Measurements from ENCODE around the gene UBAC2.

The UBAC2 gene

DNA sequence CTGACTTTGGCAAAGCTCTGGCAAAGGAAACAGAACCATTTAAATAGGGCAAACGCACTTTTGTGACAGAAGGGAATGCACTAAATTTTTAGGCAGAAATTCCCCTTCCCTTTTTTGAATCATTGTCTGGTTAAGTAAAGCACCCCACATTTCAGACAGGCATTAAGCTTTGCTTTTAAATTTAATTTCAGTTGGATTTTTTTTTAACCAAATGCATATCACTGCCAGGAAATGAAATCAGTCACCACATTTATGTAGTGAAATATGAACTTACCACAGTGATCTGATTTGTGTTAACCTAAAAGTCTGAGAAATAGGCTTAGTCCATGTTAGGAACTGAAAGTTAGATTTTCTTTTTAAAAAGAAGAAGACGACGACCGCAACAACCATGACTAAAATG, 95.7 kb downstream of the UBAC2 start:
- no peak for DNase-seq (ENCODE audit: low spot score)

GRCh38 chr13:99297331-99297730, 96.7 kb downstream of the UBAC2 start:
- no peak for DNase-seq (ENCODE audit: low spot score)

DNA sequence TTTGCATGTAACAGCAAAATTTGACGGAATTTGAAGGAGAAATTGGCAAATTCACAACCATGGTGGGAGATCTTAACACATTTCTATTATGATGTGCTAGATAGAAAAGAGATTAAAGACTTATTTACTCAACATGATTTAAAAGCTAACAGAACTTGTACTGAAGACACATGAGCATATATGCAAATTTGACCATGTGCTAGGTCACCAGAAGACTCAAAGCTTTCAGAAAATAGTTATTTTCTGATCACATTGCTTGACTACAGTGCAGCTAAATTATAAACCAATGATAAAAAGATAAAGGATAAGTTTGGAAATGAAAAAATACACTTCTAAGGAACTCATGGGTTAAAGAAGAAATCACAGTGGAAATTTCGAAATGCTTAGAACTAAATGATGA, 97.4 kb downstream of the UBAC2 start:
- DNase-seq (ENCODE audit: low spot score), result no peak

DNA sequence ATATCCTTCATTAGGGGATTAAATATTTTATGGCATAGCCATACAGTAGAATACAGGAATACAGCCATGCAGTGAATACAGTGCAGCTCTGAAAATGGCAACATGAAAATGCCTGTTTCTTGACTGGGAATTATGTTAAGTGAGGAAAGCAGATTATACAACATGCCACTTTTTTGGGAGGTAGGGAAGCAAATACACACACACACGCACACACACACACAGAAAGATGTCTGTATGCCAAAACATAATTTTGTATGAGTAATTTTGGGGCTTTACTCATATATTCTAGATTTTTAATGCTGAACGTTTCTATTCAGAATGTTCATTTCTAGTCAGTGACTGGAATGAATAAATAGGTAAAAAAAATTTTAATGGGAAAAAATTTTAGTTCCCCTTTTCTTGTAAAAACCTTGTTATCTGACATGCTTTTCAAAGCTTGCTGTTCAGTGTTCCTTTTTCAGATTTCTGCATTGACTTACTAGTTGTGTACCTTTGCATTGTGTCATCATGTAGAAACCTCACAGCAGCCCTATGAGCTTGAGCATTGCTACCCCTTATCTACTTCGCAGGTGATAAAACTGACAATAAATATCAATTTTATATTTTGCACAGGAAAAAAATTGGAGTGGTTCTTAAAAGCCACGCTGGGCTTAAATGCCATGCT, 98.7 kb downstream of the UBAC2 start:
- DNase-seq (ENCODE audit: low spot score), result no peak

DNA sequence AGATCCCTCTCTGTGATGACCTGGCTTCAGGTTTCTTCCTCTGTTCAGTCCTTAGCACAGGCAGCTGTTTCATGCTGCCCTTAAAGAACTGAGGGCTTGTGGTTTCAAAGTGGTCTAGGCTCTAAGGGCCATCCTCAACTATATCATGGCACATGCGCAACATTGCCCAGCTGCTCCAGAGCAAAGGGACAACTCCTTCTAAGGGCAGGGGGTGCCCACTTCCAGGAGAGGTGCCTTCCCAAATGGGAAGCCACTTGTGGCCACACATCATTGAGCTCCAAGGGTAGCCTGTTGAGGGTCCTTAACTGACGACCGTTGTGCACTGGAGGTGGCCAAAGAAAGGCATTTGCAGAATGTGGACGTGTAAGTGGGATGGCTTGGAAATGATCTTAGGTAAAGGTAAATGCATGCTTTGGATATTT, 99.3 kb downstream of the UBAC2 start:
- DNase-seq (ENCODE audit: low spot score), result no peak

DNA sequence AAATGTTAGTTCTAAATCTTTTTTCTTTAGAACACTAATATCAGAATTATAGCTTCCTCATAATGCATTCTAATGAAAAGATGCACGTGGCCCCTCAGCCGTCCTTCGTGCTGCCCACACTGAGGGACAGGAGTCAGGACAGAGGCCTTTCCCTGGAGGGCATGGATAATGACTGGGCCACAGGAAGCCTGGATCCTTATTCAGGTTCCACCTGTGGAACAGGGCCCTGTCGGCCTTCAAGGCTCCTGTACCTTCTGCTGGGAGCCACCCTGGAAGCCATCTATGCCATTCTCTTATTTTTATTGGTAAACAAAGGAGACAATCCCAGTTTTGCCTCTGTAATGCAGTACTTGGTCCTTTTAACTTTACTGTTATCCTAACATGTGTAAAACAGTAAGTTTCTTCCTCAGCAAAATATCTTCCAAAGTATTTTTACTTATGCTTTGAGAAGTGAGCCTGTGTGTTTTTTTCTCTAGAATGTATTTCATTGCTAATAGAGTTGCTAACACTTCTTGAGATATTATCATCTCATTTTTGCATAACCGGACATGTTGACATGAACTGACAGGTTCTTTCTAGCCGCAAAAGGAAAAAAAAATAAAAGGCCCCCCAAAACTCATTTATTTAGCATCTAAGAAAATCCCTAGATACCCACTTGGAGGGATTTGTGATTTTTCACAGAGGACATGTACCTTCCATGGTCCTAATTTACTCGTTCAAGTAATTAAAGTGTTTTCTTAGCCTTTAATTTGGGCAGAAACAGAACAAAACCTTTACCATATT, 100.6 kb downstream of the UBAC2 start:
- DNase-seq (ENCODE audit: low spot score), result no peak

DNA sequence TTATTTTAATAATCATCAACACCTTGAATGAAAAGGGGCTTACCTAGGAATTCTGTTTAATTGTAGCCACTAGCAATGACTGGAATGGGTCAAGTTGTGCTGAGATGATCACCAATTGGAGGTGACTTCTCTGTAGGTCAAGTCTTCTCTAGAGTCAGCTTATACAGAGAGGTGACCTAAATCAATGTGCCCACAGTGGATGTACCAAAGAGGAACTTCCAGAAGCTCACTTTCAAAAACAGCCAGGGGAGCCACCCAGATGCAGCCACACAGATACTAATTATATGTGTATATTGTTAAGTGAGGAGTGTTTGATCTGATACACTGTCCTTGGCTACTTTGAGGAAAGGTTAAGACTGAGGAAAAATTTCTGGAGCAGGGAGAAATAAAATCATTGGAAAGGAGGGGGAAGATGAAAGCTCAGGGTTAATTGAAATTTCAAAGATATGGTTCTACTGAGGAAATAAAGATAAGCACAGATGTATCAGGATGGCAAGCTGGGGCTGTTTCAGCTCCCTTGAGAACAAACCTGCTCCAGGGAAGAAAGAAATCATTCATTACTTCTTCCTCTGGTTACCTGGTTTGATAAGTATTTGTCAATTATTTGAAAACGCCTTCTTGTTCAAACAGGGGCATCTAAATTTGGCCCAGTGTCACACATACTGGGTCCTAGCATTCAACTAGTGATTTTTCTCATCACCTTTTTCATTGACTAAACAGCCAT, 101.4 kb downstream of the UBAC2 start:
- DNase-seq (ENCODE audit: low spot score), result no peak

- DNase-seq (ENCODE audit: low spot score), result no peak
Observed at GRCh38 chr13:99302637-99303505, 102.2 kb downstream of the UBAC2 start.

DNA sequence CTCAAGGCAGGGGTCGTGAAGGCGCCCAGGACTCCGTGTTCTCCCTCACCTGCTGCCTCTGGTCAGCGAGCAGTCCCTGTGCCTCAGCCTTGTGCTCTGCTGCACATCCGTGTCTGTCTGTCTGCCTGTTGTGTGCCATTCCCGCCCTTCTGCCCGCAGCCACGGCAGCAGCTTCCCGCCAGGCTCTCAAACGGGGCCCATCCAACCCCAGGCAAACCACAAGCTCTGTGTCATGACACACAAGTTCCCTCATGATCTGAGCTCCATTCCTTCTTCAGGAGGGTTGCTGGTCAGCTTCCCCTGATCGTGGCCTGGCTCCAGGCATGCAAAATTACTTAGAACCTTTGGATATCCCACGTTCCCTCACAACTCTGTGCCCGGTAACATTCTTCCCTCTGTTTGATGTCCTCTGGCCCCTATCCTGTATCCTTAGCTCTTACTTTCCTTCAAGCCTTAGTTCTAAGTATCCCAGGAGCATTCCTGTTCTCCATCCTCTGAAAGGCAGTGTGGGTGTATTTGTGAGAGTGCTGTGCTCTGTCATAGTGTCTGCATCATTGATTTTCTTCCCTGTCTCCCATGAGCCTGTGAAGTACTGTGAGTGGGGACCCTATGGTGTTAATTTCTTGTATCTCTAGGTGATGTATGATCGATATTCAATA, 103.3 kb downstream of the UBAC2 start:
- no peak for DNase-seq (ENCODE audit: low spot score)

- DNase-seq (ENCODE audit: low spot score), result no peak
Observed at GRCh38 chr13:99304541-99304940, 103.9 kb downstream of the UBAC2 start.

DNA sequence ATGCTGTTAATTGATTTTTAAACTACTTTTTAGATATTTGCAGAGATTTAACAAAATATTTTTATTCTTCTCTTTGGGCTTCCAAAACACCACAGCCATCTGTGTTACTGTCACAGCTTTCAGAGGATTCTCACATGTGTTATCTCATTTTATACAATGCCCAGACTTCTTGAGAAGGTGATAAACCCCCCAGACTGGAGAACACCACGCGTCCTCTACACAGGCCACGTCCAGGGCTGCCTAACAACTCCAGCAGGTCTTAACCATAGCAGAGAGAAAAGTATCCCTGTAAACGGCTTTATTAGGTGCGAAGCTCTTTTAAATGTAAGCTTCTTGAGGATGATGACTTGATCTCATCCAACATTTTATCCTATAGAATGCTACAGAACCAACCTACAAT, 104.5 kb downstream of the UBAC2 start:
- no peak for DNase-seq (ENCODE audit: low spot score)

GRCh38 chr13:99305566-99305965, 104.9 kb downstream of the UBAC2 start:
- no peak for DNase-seq (ENCODE audit: low spot score)

- no peak for DNase-seq (ENCODE audit: low spot score)
Observed at GRCh38 chr13:99307247-99307646, 106.6 kb downstream of the UBAC2 start, which contains the start of gene GPR183. Gene GPR183 (minus strand): TSS chr13:99307399. CDS start chr13:99296145, 11,254 bp downstream.

- no peak for DNase-seq (ENCODE audit: low spot score)
Observed at GRCh38 chr13:99307648-99308339, 107.1 kb downstream of the UBAC2 start.

DNA sequence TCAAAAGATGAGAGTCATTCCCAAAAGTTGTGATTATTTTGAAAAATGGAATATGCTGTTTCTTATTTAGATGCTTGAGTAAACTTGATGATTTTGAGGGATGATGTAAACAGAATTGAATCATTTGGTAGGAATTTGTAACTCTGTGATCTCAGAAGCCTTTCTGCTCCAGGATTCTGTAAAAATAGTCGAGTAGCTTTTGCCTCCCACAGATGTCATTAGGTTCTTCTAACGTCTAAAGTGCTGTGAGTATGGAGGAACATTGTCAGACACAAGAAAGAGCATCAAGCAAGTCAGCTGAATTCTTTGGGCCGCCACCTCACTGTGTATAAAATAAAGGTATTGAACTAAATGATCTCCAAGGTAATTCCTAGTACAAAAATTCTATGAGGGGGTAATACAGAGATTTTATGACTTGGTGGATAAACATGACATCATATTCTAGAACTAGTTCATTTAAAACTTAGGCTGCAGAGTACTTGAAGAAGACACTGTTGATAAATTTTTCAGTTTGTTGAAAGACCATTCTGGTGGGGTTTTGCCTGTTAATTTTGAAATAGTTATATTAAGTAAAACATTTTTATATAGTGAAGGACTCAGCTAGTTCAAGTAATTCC, 107.9 kb downstream of the UBAC2 start:
- no peak for DNase-seq (ENCODE audit: low spot score)

- DNase-seq (ENCODE audit: low spot score), result no peak
Observed at GRCh38 chr13:99310382-99311031, 109.9 kb downstream of the UBAC2 start.

- no peak for DNase-seq (ENCODE audit: low spot score)
Observed at GRCh38 chr13:99311137-99311536, 110.5 kb downstream of the UBAC2 start.

GRCh38 chr13:99311748-99312492, 111.3 kb downstream of the UBAC2 start:
- DNase-seq (ENCODE audit: low spot score), result no peak

DNA sequence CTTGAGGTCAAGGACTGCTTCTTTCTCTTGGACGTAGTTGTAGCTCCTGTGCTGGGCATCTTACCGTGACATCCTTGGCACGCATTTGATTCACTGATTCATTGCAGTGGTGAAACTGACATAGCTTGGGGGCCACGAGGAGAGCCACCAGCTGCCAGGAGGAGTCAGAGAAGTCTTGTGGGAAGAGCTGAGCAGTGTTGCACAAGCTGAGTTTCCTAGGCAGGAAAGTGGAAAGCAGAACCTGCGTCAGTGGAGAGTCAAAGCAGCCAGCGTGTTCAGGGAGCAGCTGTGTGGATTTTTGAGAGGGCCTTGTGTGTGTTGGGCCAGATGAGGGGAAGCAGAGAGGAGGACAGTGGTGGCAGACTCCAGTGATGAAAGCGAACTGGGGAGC, 111.8 kb downstream of the UBAC2 start:
- no peak for DNase-seq (ENCODE audit: low spot score)
